Activated CD8-positive, alpha-beta memory T cell treated with anti-CD3 and anti-CD28 coated beads, Interleukin-2, amount 50 U/mL, for 1 hour (primary cell): ENCODE measurements around the gene FAM234B.

Experiments used
- DNase-seq: peaks from one replicate; pipeline ENCODE4 v3.0.0-alpha.2; 2020; ENCODE audit errors: extremely low read depth

FAM234B gene, protein sequence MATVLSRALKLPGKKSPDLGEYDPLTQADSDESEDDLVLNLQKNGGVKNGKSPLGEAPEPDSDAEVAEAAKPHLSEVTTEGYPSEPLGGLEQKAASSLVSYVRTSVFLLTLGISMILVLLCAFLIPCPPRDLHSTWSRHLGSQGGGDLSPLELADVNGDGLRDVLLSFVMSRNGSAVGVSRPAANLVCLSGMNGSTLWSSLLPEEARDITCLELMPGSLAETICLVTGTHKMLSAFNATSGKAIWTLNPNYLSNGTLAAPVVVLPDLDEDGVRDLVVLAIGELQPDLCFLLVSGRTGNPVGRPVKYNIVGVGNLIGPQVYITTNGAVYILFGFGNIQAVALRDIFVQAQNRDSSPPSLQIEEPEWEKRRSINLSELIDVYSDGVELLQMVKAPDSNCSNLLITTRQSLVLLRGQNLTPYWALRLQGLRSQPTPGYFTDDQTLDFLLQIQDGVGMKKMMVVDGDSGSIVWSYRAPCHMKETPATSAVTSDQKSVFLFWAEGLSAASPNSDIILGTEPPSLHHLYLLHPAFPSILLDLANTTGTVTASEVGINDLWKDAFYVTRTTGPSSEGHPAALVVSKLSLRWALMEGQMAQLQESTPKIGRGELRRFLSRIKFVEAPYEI

GRCh38 chr12:13044002-13044905 lies at the start of gene FAM234B:
Gene FAM234B (plus strand): TSS chr12:13044381. CDS start chr12:13044404, 23 bp downstream.
- peak; percentile 9 for DNase-seq

DNA sequence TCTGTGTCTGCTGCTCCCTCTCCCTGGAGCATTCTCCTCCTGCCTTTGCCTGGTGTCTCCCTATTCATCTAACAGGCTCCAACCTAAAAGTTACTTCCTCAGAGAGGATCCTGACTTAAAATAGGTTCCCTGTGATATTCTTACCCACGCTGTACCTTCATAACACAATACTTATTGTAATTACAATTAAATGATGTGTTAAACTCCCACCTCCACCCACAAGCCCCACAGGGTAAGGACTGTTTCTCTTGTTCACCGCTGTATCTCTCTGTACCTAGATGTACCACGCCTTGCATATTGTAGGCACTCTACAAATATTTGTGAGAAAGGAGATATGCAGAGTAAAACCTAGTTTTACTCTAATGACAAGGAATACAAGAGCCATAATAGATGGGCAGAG lies 49.1 kb upstream of the FAM234B start:
- DNase-seq: no peak

- DNase-seq: no peak
Measured at GRCh38 chr12:12996209-12996608, 48.0 kb upstream of the FAM234B start.

DNA sequence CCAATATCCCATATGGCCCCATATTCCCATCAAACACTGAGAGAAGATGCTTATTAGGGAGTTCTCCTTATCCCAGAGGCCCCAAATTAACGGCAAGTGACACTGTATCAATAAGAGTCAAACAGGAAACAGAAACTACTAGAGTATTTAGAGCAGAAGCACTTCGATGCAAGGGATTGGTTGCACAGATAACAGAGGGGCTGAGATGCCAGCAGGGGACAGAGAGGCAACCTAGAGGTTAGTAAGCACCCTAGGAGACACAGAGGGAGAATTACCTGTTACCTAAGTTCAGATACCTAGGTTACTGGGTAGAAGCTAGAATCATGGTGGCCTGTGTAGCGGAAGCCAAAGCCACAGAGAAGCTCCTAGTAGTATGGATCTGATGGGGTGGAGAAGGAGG lies 47.0 kb upstream of the FAM234B start:
- DNase-seq: no peak

DNA sequence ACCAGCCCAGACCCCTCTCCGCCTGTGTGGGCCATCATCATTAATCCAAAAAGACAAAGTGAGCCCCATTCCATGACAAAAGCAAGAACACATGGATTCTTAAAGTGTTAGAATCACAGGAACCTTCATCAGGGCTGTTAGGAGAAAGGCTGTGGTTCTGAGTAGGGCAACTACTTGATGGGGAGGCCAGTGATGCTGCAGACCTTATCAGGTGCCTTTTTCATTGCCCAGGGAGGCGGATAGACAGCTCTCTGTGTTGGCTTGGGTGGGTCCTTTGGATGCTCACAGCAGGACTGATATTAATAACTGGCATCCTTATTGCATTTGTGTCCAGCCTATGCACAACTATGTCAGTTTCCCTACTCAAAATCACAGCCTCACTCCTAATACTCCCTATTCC lies 46.4 kb upstream of the FAM234B start:
- no peak for DNase-seq

DNA sequence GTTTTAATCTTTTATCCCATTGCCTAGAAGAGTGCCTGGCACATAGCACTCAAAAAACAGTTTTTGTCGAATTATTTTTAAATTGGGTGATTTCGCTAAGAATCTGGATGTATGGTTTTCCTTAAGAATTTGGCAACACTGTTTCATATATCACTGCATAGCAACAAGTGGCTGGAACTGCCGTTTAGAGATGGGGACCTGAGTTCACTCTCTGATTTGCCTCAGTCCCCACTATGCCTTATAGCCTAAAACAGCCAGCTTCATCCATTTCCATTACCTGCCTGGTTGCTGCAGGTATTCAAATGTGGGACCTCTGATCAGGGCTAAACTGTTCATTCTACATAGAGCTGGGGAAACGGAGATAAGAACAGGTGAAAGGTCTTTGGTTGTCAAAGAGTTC lies 45.9 kb upstream of the FAM234B start:
- no peak for DNase-seq

GRCh38 chr12:12999271-12999958 lies 44.8 kb upstream of the FAM234B start:
- DNase-seq: no peak

DNA sequence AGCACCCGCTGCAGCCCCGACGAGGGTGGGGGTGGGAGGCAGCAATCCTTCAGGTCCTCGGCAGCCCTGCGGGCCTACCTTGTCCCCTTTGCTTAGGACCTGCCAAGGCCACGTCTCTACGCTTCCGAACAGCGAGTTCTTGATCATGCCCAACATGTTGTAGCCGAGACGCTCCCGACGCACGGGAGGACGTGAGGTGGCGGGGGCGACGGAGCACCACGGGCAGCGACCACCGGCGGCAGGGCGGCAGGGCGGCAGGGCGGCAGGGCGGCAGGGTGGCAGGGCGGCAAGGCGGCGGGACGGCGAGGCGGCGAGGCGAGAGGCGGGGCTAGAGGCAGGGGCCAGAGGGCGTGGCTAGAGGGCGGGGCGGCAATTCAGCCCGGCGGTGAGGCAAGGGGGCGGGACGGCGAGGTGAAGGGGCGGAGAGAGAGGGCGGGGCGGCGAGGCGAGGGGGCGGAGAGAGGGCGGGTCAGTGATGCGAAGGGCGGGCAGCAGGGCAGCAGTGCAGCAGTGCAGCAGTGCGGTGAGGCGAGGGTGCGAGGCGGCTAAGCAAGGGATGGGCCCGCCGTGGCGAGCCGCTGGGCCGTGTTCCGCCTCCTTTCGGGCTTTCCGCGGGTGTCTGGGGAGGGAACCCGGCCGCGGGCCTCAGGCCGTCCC lies 44.1 kb upstream of the FAM234B start, which contains the start of gene HEBP1:
Gene HEBP1 (minus strand): TSS at position 307 of the 657 bp plus-strand sequence. CDS start 151 bp downstream, at position 156.
- peak; percentile 83 for DNase-seq

GRCh38 chr12:13000616-13000924 lies 43.6 kb upstream of the FAM234B start:
- peak; percentile 12 for DNase-seq

DNA sequence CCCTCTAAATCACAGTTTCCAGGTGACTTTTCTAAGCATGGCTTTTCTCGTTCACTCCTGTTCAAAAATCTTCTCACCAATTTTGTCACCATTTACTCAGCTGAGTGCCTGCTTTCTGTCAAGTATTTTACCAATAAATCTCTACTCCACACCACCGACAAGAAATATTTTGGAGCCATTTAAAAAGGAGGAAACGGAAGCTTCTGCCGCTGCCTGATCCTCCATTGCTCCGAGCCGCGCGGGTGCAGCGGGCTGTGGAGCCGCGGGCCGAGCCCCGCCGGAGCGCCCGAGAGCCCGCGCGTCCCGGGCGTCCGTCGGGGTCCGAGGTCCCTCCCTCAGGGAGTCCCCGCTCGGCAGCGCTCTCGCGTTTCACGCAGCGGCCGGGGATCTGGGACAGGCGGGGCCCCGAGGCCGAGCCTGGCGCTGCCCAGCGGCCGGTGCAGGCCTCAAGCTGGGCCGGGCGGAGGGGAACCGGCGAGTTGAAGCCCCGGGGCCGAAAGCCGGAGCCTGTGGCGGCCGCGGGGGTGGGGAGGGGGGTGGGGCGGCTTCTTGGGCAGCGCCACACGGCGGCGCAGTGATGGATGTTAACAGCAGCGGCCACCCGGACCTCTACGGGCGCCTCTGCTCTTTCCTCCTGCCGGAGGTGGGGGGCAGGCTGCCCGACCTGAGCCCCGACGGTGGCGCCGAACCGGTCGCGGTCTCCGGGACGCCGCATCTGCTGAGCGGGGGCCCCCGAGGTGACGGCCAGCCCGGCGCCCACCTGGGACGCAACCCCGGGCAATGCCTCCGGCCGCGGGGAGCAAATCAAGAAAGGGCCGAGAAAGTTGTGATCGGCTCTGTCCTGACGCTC lies 43.0 kb upstream of the FAM234B start:
- DNase-seq: no peak

DNA sequence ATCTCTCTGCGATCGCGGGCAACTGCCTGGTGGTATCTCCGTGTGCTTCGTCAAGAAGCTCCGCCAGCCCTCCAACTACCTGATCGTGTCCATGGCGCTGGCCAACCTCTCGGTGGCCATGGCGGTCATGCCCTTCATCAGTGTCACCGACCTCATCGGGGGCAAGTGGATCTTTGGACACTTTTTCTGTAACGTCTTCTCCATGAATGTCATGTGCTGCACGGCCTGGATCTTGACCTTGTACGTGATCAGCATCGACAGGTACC lies 42.5 kb upstream of the FAM234B start:
- DNase-seq: no peak

- DNase-seq: no peak
Measured at GRCh38 chr12:13002301-13003097, 41.7 kb upstream of the FAM234B start.

DNA sequence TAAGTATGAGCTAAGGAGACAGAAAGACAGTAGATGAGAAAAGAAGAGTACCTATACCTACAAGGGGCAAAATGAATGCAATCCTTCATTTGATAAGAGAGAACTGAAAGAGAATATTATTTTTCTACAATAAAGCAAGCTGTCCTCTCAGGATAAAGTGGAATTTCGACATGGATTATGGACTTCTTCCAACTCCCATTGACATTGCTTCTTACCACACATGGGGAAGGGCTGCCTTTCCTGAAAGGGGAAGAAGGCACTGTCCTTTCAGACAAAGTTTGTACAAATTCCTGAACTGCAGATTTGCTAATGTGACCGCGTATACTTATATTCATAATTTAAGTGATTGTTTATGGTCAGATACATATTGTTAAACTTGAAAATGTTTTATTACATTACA lies 39.8 kb upstream of the FAM234B start:
- no peak for DNase-seq

DNA sequence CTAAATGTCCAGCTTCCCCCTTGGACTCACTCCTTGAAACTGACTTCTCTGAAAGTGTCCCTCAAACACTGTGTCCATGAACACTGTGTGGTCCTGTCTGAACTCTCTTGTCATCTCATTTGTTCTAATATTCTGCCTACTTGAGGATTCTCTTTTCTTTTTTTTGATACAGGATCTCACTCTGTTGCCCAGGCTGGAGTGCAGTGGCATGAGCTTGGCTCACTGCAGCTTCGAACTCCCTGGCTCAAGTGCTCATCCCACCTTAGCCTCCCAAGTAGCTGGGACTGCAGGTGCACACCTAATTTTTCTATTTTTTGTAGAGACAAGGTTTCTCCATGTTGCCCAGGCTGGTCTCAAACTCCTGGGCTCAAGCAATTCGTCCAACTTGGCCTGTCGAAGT lies 39.2 kb upstream of the FAM234B start:
- DNase-seq: no peak

GRCh38 chr12:13005649-13006048 lies 38.5 kb upstream of the FAM234B start:
- DNase-seq: no peak

DNA sequence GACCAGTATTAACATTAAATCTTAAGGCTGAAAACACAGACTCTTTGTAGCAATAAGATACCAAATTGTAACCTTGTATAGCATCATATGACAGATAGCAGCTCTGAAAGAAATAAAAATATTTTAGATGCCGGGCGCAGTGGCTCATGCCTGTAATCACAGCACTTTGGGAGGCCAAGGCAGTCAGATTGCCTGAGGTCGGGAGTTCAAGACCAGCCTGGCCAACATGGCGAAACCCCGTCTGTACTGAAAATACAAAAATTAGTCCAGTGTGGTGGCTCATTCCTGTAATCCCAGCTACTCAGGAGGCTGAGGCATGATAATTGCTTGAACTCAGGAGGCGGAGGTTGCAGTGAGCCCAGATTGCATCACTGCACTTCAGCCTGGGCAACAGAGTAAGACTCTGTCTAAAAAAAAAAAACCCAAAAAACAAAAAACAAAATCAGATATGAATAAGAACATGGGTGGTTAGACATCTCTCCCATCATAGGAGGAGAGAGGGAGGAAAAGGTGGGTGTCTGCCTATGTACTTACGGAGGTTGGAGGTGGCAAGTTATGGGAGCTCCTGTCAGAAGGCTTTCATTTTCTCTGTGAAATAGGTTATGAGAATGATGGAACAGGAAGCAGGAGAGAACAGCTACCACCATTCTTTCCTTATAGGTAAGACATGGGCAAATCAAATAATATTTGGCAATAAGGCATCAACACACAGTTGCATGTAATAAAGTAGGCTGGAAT lies 36.5 kb upstream of the FAM234B start:
- no peak for DNase-seq

- DNase-seq: no peak
Measured at GRCh38 chr12:13008741-13009380, 35.3 kb upstream of the FAM234B start.

GRCh38 chr12:13011098-13011497 lies 33.1 kb upstream of the FAM234B start:
- no peak for DNase-seq

- no peak for DNase-seq
Measured at GRCh38 chr12:13022851-13023271, 21.3 kb upstream of the FAM234B start.
